ENCODE measurements around the gene R3HDML. TPM values are rescaled to one million over a fixed set of nuclear protein-coding genes. Genes with fewer than 3 reads are reported as not detected.

The R3HDML gene
- total RNA-seq, 4 donors from 2014 or later = not detected

GRCh38 chr20:44348168-44348659 lies 11.4 kb downstream of the R3HDML start:
- Histone ChIP-seq H3K4me3 (no peak overlapping the region), H3K27me3 (no peaks in the 10 kb centered on the region), H3K4me1 (no peaks in the 10 kb centered on the region), H3K27ac (no peak overlapping the region), H3K36me3 (no peaks in the 10 kb centered on the region), H3K9me3 (no peaks in the 10 kb centered on the region)
- no peak for DNase-seq (ENCODE audit: low spot score in 2 of 2)
- no peak for TF ChIP-seq POLR2A (IDR thresholded peaks at IDR 0.05)
- no peak for TF ChIP-seq EP300 (IDR thresholded peaks at IDR 0.05)
- no peak for TF ChIP-seq CTCF (IDR thresholded peaks at IDR 0.05)
- WGBS, 2 donors = 90 to 91% methylated on average over 4 of the region's 4 CpGs

- Histone ChIP-seq H3K4me1 (no peaks in the 10 kb centered on the region), H3K27me3 (no peaks in the 10 kb centered on the region), H3K36me3 (no peaks in the 10 kb centered on the region), H3K4me3 (no peak overlapping the region), H3K9me3 (no peaks in the 10 kb centered on the region), H3K27ac (no peak overlapping the region)
- WGBS, 2 donors = 82 to 89% methylated on average over 3 of the region's 3 CpGs
- TF ChIP-seq CTCF (IDR thresholded peaks at IDR 0.05) (no peak), EP300 (IDR thresholded peaks at IDR 0.05) (no peak), POLR2A (IDR thresholded peaks at IDR 0.05) (no peak)
- no peak for DNase-seq (ENCODE audit: low spot score in 2 of 2)
Measured at GRCh38 chr20:44349349-44349748, 12.5 kb downstream of the R3HDML start.

- Histone ChIP-seq H3K27ac (no peak overlapping the region), H3K27me3 (peaks cover 0 to 3% of the 10 kb centered on the region in 2 donors), H3K36me3 (no peaks in the 10 kb centered on the region), H3K9me3 (no peaks in the 10 kb centered on the region), H3K4me1 (no peaks in the 10 kb centered on the region), H3K4me3 (no peak overlapping the region)
- TF ChIP-seq EP300 (IDR thresholded peaks at IDR 0.05) (no peak), POLR2A (IDR thresholded peaks at IDR 0.05) (no peak), CTCF (IDR thresholded peaks at IDR 0.05) (no peak)
- 77 to 81% methylated on average over 6 of the region's 6 CpGs for WGBS, 2 donors
- DNase-seq (ENCODE audit: low spot score in 2 of 2) = no peak
Measured at GRCh38 chr20:44350567-44350966, 13.7 kb downstream of the R3HDML start.

- H3K4me1 ChIP-seq = no peaks in the 10 kb centered on the region
- DNase-seq (ENCODE audit: low spot score in 2 of 2) = no peak
- H3K27me3 ChIP-seq = peaks cover 0 to 3% of the 10 kb centered on the region in 2 donors
- TF ChIP-seq CTCF (IDR thresholded peaks at IDR 0.05) = no peak
- TF ChIP-seq POLR2A (IDR thresholded peaks at IDR 0.05) = no peak
- no peak for TF ChIP-seq EP300 (IDR thresholded peaks at IDR 0.05)
- H3K27ac ChIP-seq = peak overlapping the region in 1 of 4 donors; percentile 71
- WGBS, 2 donors = 84 to 92% methylated on average over 6 of the region's 6 CpGs
- H3K36me3 ChIP-seq = no peaks in the 10 kb centered on the region
- no peak overlapping the region for H3K4me3 ChIP-seq
- no peaks in the 10 kb centered on the region for H3K9me3 ChIP-seq
Measured at GRCh38 chr20:44354979-44355497, 18.2 kb downstream of the R3HDML start.

- DNase-seq (ENCODE audit: low spot score in 2 of 2) = no peak
- no peaks in the 10 kb centered on the region for H3K4me1 ChIP-seq
- no peaks in the 10 kb centered on the region for H3K36me3 ChIP-seq
- H3K27ac ChIP-seq = peak within 1 kb of the TSS in 1 of 4 donors; percentile 71
- TF ChIP-seq POLR2A (IDR thresholded peaks at IDR 0.05) = no peak
- no peak for TF ChIP-seq CTCF (IDR thresholded peaks at IDR 0.05)
- no peak for TF ChIP-seq EP300 (IDR thresholded peaks at IDR 0.05)
- WGBS, 2 donors = 82% methylated on average over 36 to 37 of the region's 40 CpGs
- H3K9me3 ChIP-seq = no peaks in the 10 kb centered on the region
- H3K4me3 ChIP-seq = no peak within 1 kb of the TSS
- peaks cover 0 to 3% of the 10 kb centered on the region in 2 donors for H3K27me3 ChIP-seq
Measured at GRCh38 chr20:44355498-44356352, 18.9 kb downstream of the R3HDML start, which contains the start of gene HNF4A. HNF4A (plus strand) TSS chr20:44355699; CDS start chr20:44355805, 106 bp downstream.

Measured in tibial nerve (tissue), 4 donors.